C4-2B (cell line): Measurements from ENCODE around the gene DUSP1.

Experiments
- ZFX ChIP-seq: fragments of 450-650 bp; IDR thresholded peaks from 2 replicates; pipeline ENCODE4 v1.6.1; 2017
- TF ChIP-seq, protein P1 (sequence below): fragments of 450-650 bp; conservative IDR thresholded peaks from 2 replicates; pipeline ENCODE4 v1.5.1; 2017; ENCODE audit warnings: mild to moderate bottlenecking

- TF ChIP-seq, protein P1, sequence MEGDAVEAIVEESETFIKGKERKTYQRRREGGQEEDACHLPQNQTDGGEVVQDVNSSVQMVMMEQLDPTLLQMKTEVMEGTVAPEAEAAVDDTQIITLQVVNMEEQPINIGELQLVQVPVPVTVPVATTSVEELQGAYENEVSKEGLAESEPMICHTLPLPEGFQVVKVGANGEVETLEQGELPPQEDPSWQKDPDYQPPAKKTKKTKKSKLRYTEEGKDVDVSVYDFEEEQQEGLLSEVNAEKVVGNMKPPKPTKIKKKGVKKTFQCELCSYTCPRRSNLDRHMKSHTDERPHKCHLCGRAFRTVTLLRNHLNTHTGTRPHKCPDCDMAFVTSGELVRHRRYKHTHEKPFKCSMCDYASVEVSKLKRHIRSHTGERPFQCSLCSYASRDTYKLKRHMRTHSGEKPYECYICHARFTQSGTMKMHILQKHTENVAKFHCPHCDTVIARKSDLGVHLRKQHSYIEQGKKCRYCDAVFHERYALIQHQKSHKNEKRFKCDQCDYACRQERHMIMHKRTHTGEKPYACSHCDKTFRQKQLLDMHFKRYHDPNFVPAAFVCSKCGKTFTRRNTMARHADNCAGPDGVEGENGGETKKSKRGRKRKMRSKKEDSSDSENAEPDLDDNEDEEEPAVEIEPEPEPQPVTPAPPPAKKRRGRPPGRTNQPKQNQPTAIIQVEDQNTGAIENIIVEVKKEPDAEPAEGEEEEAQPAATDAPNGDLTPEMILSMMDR: no peak
- TF ChIP-seq ZFX: no peak
These were observed 8.8 kb upstream of the DUSP1 start for GRCh38 chr5:172779691-172780341.
